Kidney epithelial cell (primary cell): ENCODE data around the gene KLF11. TPM values are rescaled to one million over a fixed set of nuclear protein-coding genes. Genes with fewer than 3 reads are reported as not detected.

Experiments used
- DNase-seq: peaks from one replicate; pipeline ENCODE4 v3.0.0-alpha.2; 2010; ENCODE audit warnings: low read depth
- H3K27me3 ChIP-seq: 2 replicates; pipeline ENCODE4 v1.6.0; 2011; ENCODE audit warnings: low read length; ENCODE audit not compliant: control insufficient read depth, insufficient read depth
- H3K36me3 ChIP-seq: 2 replicates; pipeline ENCODE4 v1.5.1; 2011; ENCODE audit warnings: low read length; ENCODE audit not compliant: control insufficient read depth, insufficient read depth
- H3K4me3 ChIP-seq: 2 replicates; pipeline ENCODE4 v1.5.1; 2011; ENCODE audit warnings: low read depth, mild to moderate bottlenecking, control low read depth, low read length
- total RNA-seq: library from RNA; depleted of rRNA; stranded (reverse); fragments of >200 nt; gene quantifications from 2 replicates; pipeline ENCODE4 v1.2.3, GENCODE V29; 2015
- TF ChIP-seq, protein P1 (sequence below): IDR thresholded peaks from 2 replicates; pipeline ENCODE4 v1.5.1; 2011; ENCODE audit warnings: mild to moderate bottlenecking, moderate library complexity, low read length, control low read depth, inconsistent platforms; ENCODE audit not compliant: insufficient read depth, poor library complexity, severe bottlenecking

The KLF11 gene
- total RNA-seq, 1 donor from 2014 or later: 15.4 TPM

GRCh38 chr2:10054424-10054823 is 11.1 kb downstream of the KLF11 start:
- DNase-seq: no peak
- TF ChIP-seq, protein P1, sequence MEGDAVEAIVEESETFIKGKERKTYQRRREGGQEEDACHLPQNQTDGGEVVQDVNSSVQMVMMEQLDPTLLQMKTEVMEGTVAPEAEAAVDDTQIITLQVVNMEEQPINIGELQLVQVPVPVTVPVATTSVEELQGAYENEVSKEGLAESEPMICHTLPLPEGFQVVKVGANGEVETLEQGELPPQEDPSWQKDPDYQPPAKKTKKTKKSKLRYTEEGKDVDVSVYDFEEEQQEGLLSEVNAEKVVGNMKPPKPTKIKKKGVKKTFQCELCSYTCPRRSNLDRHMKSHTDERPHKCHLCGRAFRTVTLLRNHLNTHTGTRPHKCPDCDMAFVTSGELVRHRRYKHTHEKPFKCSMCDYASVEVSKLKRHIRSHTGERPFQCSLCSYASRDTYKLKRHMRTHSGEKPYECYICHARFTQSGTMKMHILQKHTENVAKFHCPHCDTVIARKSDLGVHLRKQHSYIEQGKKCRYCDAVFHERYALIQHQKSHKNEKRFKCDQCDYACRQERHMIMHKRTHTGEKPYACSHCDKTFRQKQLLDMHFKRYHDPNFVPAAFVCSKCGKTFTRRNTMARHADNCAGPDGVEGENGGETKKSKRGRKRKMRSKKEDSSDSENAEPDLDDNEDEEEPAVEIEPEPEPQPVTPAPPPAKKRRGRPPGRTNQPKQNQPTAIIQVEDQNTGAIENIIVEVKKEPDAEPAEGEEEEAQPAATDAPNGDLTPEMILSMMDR: no peak
- Histone ChIP-seq H3K27me3 (no peaks in the 10 kb centered on the region), H3K4me3 (no peak overlapping the region), H3K36me3 (no peaks in the 10 kb centered on the region)

- no peak for DNase-seq
- TF ChIP-seq, protein P1: no peak
- Histone ChIP-seq H3K27me3 (no peaks in the 10 kb centered on the region), H3K4me3 (no peak overlapping the region), H3K36me3 (no peaks in the 10 kb centered on the region)
Measured at GRCh38 chr2:10054976-10055375, 11.6 kb downstream of the KLF11 start.

DNA sequence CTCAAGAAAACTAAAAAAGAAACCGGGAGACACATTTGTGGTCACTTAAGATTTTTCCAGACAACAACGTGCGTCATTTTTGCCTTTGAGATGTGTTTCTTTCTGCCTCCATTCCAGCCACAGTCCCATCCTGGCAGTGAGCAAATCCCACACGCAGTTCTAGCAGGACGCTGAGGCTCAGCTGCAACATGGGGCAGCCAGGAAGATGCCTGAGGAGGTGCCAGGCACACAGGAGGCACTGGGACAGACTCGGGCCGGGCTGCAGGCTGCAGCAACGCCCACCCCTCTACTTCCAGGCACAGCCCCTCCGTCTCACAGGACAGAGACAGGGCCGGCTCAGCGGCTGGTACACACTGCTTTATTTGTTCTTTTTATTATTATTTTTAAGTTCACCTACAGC is 13.1 kb downstream of the KLF11 start:
- Histone ChIP-seq H3K4me3 (no peak overlapping the region), H3K27me3 (no peaks in the 10 kb centered on the region), H3K36me3 (no peaks in the 10 kb centered on the region)
- TF ChIP-seq, protein P1: no peak
- no peak for DNase-seq

DNA sequence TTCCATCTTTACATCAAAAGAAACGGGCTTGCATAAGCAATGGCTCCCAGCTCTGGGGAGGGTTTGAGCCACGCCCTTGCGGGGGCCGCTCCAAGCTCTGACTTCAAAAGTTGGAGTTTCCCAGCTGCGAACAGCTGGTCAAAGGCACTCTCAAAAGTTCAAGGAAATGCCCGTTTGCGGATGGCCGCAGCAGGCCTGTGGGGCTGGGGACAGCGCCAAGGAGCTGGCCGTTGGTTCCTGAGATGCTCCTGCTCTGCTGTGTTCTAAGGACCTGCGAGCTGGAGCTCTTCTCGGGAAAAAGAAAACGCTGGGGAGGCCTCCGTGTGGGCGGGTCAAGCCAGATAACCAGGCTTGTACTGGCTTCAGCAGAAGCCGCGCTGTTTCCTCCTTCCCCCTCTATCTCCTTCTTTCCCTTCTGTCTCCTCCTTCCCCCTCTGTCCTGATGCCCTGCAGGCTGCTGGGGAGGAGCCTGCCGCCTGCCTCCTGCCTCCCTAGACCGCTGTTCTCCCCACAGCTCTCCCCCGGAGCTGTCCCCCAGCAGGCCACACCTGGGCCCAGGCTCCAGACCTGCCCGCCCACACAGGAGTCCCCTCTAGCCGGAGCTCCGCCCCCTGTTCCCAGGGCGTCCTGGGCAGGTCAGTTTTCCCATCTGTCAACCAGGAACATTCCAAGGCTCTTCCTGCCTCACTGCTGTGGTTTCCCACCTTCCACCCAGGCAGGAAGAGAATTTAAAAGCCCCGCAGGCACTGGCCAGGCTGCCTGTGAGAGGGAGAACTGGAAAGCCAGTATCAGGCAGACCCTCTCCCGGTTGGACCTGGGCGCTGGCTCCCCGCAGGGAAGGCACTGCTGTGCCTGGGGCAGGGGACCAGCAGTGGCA is 14.1 kb downstream of the KLF11 start:
- Histone ChIP-seq H3K36me3 (no peaks in the 10 kb centered on the region), H3K4me3 (peak overlapping the region; percentile 4), H3K27me3 (no peaks in the 10 kb centered on the region)
- TF ChIP-seq, protein P1: no peak
- DNase-seq: no peak

GRCh38 chr2:10058251-10059015 is 15.1 kb downstream of the KLF11 start:
- Histone ChIP-seq H3K27me3 (no peaks in the 10 kb centered on the region), H3K4me3 (no peak overlapping the region), H3K36me3 (no peaks in the 10 kb centered on the region)
- TF ChIP-seq, protein P1: no peak
- no peak for DNase-seq
